Prostate gland (tissue), 2 donors: ENCODE data around the gene AMY2B. TPM values are rescaled to one million over a fixed set of nuclear protein-coding genes. Genes with fewer than 3 reads are reported as not detected.
"Not testable (repeated sequence)": the region's sequence is repeated elsewhere in the genome, so short reads cannot be mapped to it uniquely, and the experiment has no call there.

Experiments used
- DNase-seq: peaks from one replicate; pipeline ENCODE4 v3.0.0-alpha.2; 2019; ENCODE audit warnings: low spot score
- H3K27ac ChIP-seq, 2 donors: fragments of 200-600 bp; sonication (generic); 2 replicates each; pipeline ENCODE4 v1.5.1; 2017 to 2019
- H3K27me3 ChIP-seq: fragments of 200-600 bp; sonication (generic); replicated peaks from 2 replicates; pipeline ENCODE4 v1.5.1; 2019; ENCODE audit not compliant: insufficient read depth
- H3K36me3 ChIP-seq, 2 donors: fragments of 200-600 bp; sonication (generic); 1 replicate in 1 of 2; 2 replicates in 1 of 2; pipeline versions ENCODE4 v1.5.1 to v1.8.1; 2017 to 2019
- H3K4me1 ChIP-seq: fragments of 200-600 bp; sonication (generic); replicated peaks from 2 replicates; pipeline ENCODE4 v1.5.1; 2019
- H3K4me3 ChIP-seq, 2 donors: fragments of 200-600 bp; sonication (generic); 2 replicates each; pipeline ENCODE4 v1.5.1; 2017 to 2019
- H3K9me3 ChIP-seq: fragments of 200-600 bp; sonication (generic); 2 replicates; pipeline ENCODE4 v1.5.1; 2017
- CTCF ChIP-seq, 4 experiments: fragments of 200-600 bp in 2 of 4; fragments of 450-650 bp in 2 of 4; sonication (generic) in 2 of 4; IDR thresholded peaks; 1 replicate in 3 of 4; 2 replicates in 1 of 4; pipeline ENCODE4 v1.5.1; 2016 to 2019; ENCODE audit warnings: antibody characterized with exemption in 4 of 4, mild to moderate bottlenecking in 2 of 4, moderate library complexity in 2 of 4
- POLR2A ChIP-seq: fragments of 450-650 bp; IDR thresholded peaks from one replicate; pipeline ENCODE4 v1.6.1; 2016; ENCODE audit warnings: antibody characterized with exemption, mild to moderate bottlenecking
- POLR2AphosphoS5 ChIP-seq: sonication (generic); formaldehyde crosslinking; IDR thresholded peaks from one replicate; pipeline ENCODE4 v1.6.1; 2017; ENCODE audit warnings: antibody characterized with exemption
- WGBS: methylation state at CpG from one replicate; pipeline ENCODE4 v1.1.5; 2018; 5-methylcytosine and 5-hydroxymethylcytosine counted together
- intact Hi-C: fragments of 100-400 bp; cut with DNase I; formaldehyde crosslinking; loops from one replicate; pipeline ENCODE4 v1.14.2; 2022
- total RNA-seq, 2 donors: library from RNA; depleted of rRNA; stranded (reverse); fragments of >200 nt; gene quantifications; one replicate each; pipeline ENCODE4 v1.1.0, GENCODE V29; 2016

AMY2B gene
- total RNA-seq, result 10 to 100 TPM; 14.8 to 18.1 TPM

- H3K9me3 ChIP-seq, H3K27ac ChIP-seq, H3K4me3 ChIP-seq, H3K4me1 ChIP-seq, DNase-seq, intact Hi-C loops, H3K27me3 ChIP-seq, H3K36me3 ChIP-seq: not testable (repeated sequence)
- WGBS, result 92% methylated on average over 2 of the region's 2 CpGs
Observed at GRCh38 chr1:103571289-103571688, at the start of gene AMY2B. AMY2B (plus strand) TSS chr1:103571589; CDS start chr1:103571603, 14 bp downstream.

- DNase-seq, result no peak
- Histone ChIP-seq H3K4me1 (no peaks in the 10 kb centered on the region), H3K36me3 (no peaks in the 10 kb centered on the region), H3K27me3 (no peaks in the 10 kb centered on the region), H3K4me3 (no peak overlapping the region), H3K27ac (no peak overlapping the region), H3K9me3 (no peaks in the 10 kb centered on the region)
- TF ChIP-seq POLR2A (no peak), POLR2AphosphoS5 (no peak)
- WGBS, result 91% methylated on average over 3 of the region's 3 CpGs
- intact Hi-C loops, result no loop called here
Observed at GRCh38 chr1:103523346-103523745, 48.0 kb upstream of the AMY2B start.

- Histone ChIP-seq H3K4me1 (peaks cover 3% of the 10 kb centered on the region), H3K27ac (no peak overlapping the region), H3K36me3 (no peaks in the 10 kb centered on the region), H3K27me3 (no peaks in the 10 kb centered on the region), H3K9me3 (no peaks in the 10 kb centered on the region), H3K4me3 (peak overlapping the region in 1 of 2 donors; percentile 17)
- WGBS, result 2% methylated on average over 19 of the region's 34 CpGs
- no peak for TF ChIP-seq POLR2A
- TF ChIP-seq CTCF (IDR thresholded peaks at IDR 0.05), result no peak
- DNase-seq, result no peak
- intact Hi-C loops, result no loop called here
Observed at GRCh38 chr1:103525114-103525606, 46.2 kb upstream of the AMY2B start.

- TF ChIP-seq POLR2AphosphoS5 (peak; percentile 78), POLR2A (no peak)
- Histone ChIP-seq H3K36me3 (no peaks in the 10 kb centered on the region), H3K4me3 (peak within 1 kb of the TSS; percentile 81 to 84), H3K9me3 (no peaks in the 10 kb centered on the region), H3K27me3 (no peaks in the 10 kb centered on the region), H3K27ac (peak within 1 kb of the TSS; percentile 83 to 93), H3K4me1 (peaks cover 3% of the 10 kb centered on the region)
- DNase-seq, result peak; percentile 85
- under 1% methylated on average over 59 of the region's 62 CpGs for WGBS
- intact Hi-C loops, result no loop called here
Observed at GRCh38 chr1:103525607-103526507, 45.5 kb upstream of the AMY2B start, which contains the start of gene RNPC3. RNPC3 (plus strand) TSS chr1:103525699; CDS start chr1:103526071, 372 bp downstream.

GRCh38 chr1:103527331-103527730 lies 44.1 kb upstream of the AMY2B start:
- Histone ChIP-seq H3K36me3 (no peaks in the 10 kb centered on the region), H3K4me1 (peaks cover 3% of the 10 kb centered on the region), H3K4me3 (peak overlapping the region in 1 of 2 donors; percentile 84), H3K27me3 (no peaks in the 10 kb centered on the region), H3K9me3 (no peaks in the 10 kb centered on the region), H3K27ac (no peak overlapping the region)
- intact Hi-C loops, result no loop called here
- no peak for TF ChIP-seq CTCF (IDR thresholded peaks at IDR 0.05)
- no peak for TF ChIP-seq POLR2A
- no peak for TF ChIP-seq POLR2AphosphoS5
- 67% methylated on average over 2 of the region's 2 CpGs for WGBS
- DNase-seq, result no peak

GRCh38 chr1:103529746-103530145 lies 41.6 kb upstream of the AMY2B start:
- no peaks in the 10 kb centered on the region for H3K27me3 ChIP-seq
- 86% methylated on average over 8 of the region's 8 CpGs for WGBS
- intact Hi-C loops, result no loop called here
- H3K36me3 ChIP-seq, result no peaks in the 10 kb centered on the region
- peaks cover 3% of the 10 kb centered on the region for H3K4me1 ChIP-seq
- H3K27ac ChIP-seq, result no peak overlapping the region
- TF ChIP-seq POLR2A, result no peak
- no peak for TF ChIP-seq POLR2AphosphoS5
- no peak for TF ChIP-seq CTCF (IDR thresholded peaks at IDR 0.05)
- no peak overlapping the region for H3K4me3 ChIP-seq
- H3K9me3 ChIP-seq, result no peaks in the 10 kb centered on the region
- no peak for DNase-seq
